GM10847 (cell line): ENCODE data around the gene ESR1.

Experiments used
- POLR2A ChIP-seq: IDR thresholded peaks from 2 replicates; pipeline ENCODE4 v1.6.1; 2011; ENCODE audit not compliant: insufficient read length; ENCODE audit errors: extremely low read depth

Gene ESR1

DNA sequence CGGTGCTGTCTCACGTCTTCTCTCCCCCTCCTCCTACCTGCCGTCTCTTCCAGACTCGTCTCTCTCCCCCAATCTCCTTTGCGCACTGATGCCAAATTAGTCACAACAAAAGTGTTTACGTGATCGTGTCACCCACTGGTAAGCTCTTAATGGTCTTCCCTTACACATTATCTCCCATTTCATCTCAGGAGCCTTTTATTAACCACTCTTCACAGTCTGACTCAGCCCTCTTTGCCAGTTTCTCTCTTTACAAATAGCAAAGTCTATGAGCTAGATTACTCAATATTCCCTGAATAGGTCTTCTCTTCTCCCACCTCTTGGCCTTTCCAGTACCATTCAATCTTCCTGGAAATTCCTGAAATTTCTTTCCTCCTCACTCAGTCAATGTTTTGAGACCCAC, 247.0 kb downstream of the ESR1 start:
- no peak for TF ChIP-seq POLR2A

DNA sequence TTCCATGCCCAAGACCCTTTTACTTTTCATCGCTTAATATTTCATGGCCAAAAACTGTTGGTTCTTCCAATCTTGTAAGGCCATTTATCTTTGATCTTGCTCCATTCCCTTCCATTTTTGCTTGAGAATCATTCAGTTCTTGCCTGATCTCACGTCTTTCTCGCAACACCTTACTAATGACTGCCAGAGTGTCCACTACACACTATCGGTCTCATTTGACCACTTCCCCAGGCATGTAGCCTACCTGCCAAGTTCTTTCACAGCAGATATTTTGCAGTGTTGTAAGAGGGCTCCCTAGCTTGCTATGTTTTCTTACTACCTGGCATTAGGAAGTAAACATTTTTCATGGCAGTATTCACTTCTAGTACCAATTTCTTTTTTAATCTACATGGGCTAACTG, 248.0 kb downstream of the ESR1 start:
- no peak for TF ChIP-seq POLR2A

DNA sequence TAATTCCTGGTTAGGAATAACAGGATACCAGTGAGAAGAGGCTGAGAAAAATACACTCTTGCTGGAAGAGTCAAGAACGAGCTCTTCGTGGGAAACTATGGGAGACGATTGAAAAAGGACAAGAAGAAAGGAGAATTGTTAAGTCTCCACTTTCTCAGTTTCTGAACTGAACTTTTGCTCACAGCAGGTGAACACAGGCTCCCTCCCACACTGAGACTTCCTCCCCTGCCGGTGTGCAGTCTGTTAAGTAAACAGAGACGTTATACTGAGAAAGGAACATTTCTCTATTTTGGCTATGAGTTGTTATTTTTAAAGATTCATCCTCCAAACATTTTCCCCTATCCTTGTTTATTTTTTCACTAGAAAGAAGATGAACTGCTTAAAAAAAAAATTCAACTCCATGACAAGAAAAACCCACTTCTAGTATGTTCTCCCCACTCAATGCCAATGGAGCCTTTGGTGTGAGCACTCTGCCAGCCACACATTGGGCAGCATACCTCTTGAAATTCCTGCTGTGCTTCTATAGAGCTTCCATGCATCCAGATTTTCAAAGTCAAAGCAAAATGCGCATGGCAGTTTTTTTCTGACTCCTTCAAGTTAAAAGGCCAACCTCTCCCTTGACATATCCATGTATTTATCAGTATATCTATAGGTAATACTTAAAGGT, 250.5 kb downstream of the ESR1 start:
- TF ChIP-seq POLR2A = no peak

- TF ChIP-seq POLR2A = no peak
These were observed 252.4 kb downstream of the ESR1 start for GRCh38 chr6:152059909-152060308.

DNA sequence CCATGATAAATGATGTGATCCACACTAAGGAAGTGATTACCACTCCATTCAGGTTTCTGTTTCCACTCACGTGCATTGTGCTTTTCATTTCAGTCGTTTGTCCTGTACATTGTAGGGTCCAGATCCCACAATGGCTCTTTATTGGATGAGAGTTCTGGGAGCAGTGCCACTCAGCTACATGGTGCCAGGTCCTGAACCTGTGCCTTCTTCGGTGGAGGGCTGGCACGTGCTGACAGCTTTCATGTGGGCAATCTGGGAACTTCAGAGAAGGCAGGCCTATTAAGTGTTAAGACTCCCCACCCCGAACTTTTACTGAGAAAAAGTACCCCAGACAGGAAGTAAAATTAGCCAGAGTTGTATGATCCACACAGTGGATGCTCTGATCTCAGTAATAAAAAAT, 255.0 kb downstream of the ESR1 start:
- no peak for TF ChIP-seq POLR2A

DNA sequence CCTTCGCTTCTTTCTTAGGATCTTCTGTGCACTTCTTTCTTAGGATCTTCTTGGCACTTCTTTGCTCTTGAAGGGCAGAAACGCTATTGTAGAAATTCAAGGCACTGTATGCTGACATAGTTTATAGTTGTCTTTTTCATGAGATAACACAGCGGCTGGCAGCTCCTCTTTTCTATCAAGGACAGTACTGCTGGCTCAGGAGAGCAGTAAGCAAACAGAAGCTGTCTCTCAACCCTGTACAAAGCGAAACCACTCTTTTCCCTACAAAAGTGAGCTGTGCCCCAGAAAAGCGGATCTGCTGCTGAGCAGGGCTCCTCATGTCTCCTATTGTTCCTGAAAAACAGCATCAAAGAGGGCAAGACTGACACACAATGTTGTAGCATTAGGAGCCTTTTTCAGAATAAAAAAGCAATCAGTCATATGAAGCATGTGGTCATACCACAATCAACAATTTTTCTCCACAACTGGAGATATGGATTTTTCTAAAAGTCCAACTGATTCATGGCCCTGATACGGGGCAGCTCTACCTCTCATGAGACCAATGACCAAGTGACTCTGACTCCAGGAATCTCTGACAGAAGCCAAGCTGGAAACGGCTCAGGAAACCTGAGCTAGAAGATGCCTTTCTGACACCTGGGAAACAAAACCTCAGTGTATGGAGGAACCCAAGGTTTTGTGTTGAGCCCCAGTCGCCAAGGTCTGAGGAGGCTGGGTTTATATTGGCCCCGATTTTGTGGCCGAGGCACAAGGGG, 255.9 kb downstream of the ESR1 start:
- no peak for TF ChIP-seq POLR2A

- TF ChIP-seq POLR2A = no peak
These were observed 261.3 kb downstream of the ESR1 start for GRCh38 chr6:152068622-152069261.

DNA sequence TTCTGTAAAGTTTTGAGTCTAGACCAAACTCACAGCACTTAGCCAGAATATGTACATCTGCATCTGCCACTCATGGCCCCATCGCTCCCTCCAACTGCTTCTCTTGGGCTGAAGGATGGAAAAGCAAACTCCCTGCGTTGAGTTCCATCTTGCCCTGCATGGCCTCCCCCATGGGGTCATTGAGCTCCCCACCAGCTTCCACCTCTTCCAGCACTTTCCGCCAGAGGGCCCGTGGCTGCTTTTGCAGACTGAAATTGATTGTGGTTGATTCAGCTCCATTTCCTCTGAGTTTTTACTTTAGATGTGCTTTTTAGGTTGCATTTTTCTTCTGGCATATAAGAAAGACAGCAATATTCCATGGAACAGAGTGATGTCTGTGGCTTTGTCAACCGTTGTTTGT, 263.1 kb downstream of the ESR1 start:
- TF ChIP-seq POLR2A = no peak

GRCh38 chr6:152071318-152071717, 263.8 kb downstream of the ESR1 start:
- TF ChIP-seq POLR2A = no peak

DNA sequence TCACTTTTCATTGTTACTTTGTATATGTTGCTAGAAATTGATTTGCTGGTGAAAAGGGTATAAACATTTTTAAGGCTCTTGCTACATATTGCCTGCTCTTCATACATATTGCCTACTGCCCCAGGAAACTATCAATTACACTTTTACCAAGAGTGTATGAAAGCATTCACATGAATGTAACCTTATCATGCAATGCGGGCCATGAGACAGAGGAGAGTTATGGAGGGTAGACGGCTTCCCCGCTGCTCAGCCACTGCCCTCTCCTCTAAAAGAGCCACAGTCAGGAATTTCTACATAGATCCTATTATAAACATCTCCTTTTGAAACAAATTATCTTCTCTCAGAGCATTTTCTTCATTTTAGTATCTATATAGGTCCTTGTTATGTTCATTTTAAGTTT, 264.4 kb downstream of the ESR1 start:
- no peak for TF ChIP-seq POLR2A

DNA sequence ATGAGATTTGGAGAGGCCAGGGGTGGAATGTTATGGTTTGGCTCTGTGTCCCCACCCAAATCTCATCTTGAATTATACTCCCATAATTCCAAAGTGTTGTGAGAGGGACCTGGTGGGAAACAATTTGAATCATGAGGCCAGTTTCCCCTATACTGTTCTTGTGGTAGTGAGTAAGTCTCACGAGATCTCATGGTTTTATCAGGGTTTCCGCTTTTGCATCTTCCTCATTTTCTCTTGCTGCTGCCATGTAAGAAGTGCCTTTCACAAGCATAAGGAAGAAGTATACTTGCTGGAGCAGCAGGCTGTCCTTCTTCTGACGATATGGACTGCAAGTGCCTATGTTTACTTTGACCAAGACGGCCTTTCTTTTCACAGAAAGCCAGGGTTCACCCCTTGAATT, 270.5 kb downstream of the ESR1 start:
- TF ChIP-seq POLR2A = no peak

- TF ChIP-seq POLR2A = no peak
These were observed 271.3 kb downstream of the ESR1 start for GRCh38 chr6:152078804-152079203.

- TF ChIP-seq POLR2A = no peak
These were observed 278.0 kb downstream of the ESR1 start for GRCh38 chr6:152085451-152085921.

- no peak for TF ChIP-seq POLR2A
These were observed 278.9 kb downstream of the ESR1 start for GRCh38 chr6:152086223-152086873.

DNA sequence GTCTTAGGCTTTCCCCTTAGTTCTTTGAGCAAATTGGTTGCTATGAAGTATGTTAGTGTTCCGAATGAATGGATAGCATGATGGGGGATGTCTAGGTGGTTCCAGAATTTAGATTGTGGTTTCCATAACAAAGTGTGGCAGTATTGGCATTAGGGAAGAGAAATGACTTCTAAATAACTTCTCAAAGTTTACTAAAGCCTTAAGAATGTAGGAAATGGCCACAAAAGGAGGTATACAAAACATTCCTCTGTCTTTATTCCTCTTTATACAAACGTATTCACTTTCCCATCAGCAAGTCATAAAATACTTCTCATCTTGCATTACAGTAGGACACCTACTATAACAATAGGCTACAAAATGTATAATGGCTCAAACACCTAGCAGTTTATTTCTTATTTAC, 279.6 kb downstream of the ESR1 start:
- no peak for TF ChIP-seq POLR2A

- no peak for TF ChIP-seq POLR2A
These were observed 280.2 kb downstream of the ESR1 start for GRCh38 chr6:152087701-152088100.

DNA sequence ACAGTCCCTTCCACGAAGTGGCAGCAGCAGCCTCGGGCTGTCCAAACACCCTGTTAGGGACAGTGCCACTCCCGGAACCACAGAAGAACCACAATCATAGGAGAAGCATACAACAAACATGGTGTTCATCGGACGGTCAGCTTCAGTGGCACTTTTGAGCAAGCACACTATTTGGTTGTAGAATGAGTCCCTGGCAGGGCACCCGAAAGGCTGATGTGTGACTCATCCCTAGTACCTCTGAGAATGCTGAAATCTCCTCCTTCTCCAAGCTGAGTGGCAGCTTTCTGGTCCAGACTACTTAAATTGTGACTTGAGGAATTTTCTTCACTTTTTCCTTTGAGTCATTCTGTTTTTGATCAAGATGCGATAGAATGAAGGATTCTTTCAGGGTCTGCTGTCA, 282.5 kb downstream of the ESR1 start:
- TF ChIP-seq POLR2A = no peak
